HepG2 (cell line): ENCODE measurements around the gene CALU. TPM values are rescaled to one million over a fixed set of nuclear protein-coding genes. Genes with fewer than 3 reads are reported as not detected.

ENCODE experiments used
- ATAC-seq: fragments of 200-7000 bp; cut with Tn5 transposase; 3 replicates; pipeline ENCODE4 v1.9.1; 2020; ENCODE audit warnings: mild to moderate bottlenecking, moderate library complexity
- BruUV-seq: library from RNA; stranded (reverse); fragments of 400-500 nt; replicated peaks from 2 replicates; lab custom pipeline; 2021; lab: Mats Ljungman, UMichigan
- CTCF ChIA-PET: fragments of 300-600 bp; formaldehyde crosslinking; extraction: SDS; loops from one replicate; lab custom pipeline; 2021; ENCODE audit warnings: low total read pairs, inconsistent platforms, low intra/inter-chr PET ratio; lab: Yijun Ruan, JAX
- POLR2A ChIA-PET: fragments of 350-600 bp; sonication (Branson Sonifier 250); formaldehyde crosslinking; loops from one replicate; lab custom pipeline; 2020; ENCODE audit warnings: antibody characterized with exemption, inconsistent platforms; lab: Yijun Ruan, JAX
- DNase-seq: peaks from one replicate; pipeline ENCODE4 v3.0.0-alpha.2; 2015; ENCODE audit warnings: low spot score
- FAIRE-seq: peaks from 3 replicates; lab custom pipeline; 2011; peaks lifted over from hg19 to GRCh38; lab: Jason Lieb, UNC
- H2AFZ ChIP-seq: one replicate; pipeline ENCODE4 v1.6.1; 2011; ENCODE audit warnings: low read length, inconsistent platforms
- H3K27ac ChIP-seq: fragments of 300-600 bp; 3 replicates; pipeline ENCODE4 v1.8.0; 2011; ENCODE audit warnings: mixed run types, mild to moderate bottlenecking, mixed read lengths, low read length, inconsistent platforms; ENCODE audit not compliant: insufficient read depth; ENCODE audit errors: extremely low read length
- H3K27me3 ChIP-seq, 2 experiments: fragments of 200-600 bp in 1 of 2; 2 replicates in 1 of 2; 3 replicates in 1 of 2; pipeline versions ENCODE4 v1.6.0 to v1.8.0; 2011; ENCODE audit warnings: low read length in 2 of 2, mild to moderate bottlenecking in 2 of 2, moderate library complexity in 2 of 2, inconsistent platforms in 1 of 2; ENCODE audit not compliant: insufficient read depth in 2 of 2, control insufficient read depth in 1 of 2
- H3K36me3 ChIP-seq, 2 experiments: fragments of 200-600 bp in 1 of 2; replicated peaks in 1 of 2; 2 replicates in 1 of 2; 3 replicates in 1 of 2; pipeline versions ENCODE4 v1.5.1 to v1.8.0; 2011; ENCODE audit warnings: low read length in 2 of 2, inconsistent platforms in 1 of 2; ENCODE audit not compliant: insufficient read depth in 2 of 2, control insufficient read depth in 1 of 2
- H3K4me1 ChIP-seq: 2 replicates; pipeline ENCODE4 v1.5.1; 2012; ENCODE audit warnings: low read length, inconsistent platforms; ENCODE audit not compliant: insufficient read depth
- H3K4me2 ChIP-seq: 2 replicates; pipeline ENCODE4 v1.6.0; 2011; ENCODE audit warnings: low read depth, low read length, inconsistent platforms
- H3K4me3 ChIP-seq, 3 experiments: fragments of 200-600 bp in 1 of 3; sonication (generic), shearing (Covaris generic) in 1 of 3; replicated peaks in 1 of 3; 2 replicates each; pipeline ENCODE4 v1.5.1; 2011 to 2016; ENCODE audit warnings: low read length in 3 of 3, inconsistent platforms in 2 of 3, low read depth in 2 of 3, mild to moderate bottlenecking in 2 of 3, control low read depth in 1 of 3, mixed read lengths in 1 of 3; ENCODE audit not compliant: insufficient read depth in 1 of 3
- H3K79me2 ChIP-seq: one replicate; pipeline ENCODE4 v1.6.1; 2011; ENCODE audit warnings: low read length, inconsistent platforms; ENCODE audit not compliant: insufficient read depth
- H3K9ac ChIP-seq: 2 replicates; pipeline ENCODE4 v1.6.0; 2011; ENCODE audit warnings: mild to moderate bottlenecking, low read depth, low read length, inconsistent platforms; ENCODE audit not compliant: insufficient read depth
- H3K9me3 ChIP-seq: 2 replicates; pipeline ENCODE4 v1.5.1; 2012; ENCODE audit warnings: mild to moderate bottlenecking, low read length
- H4K20me1 ChIP-seq: 2 replicates; pipeline ENCODE4 v1.6.0; 2011; ENCODE audit warnings: inconsistent platforms, mild to moderate bottlenecking, low read length, moderate library complexity; ENCODE audit not compliant: insufficient read depth
- AKAP8 ChIP-seq: sonication (generic); formaldehyde crosslinking; IDR thresholded peaks from 2 replicates; pipeline ENCODE4 v1.5.1; 2020; ENCODE audit warnings: mild to moderate bottlenecking, missing genetic modification reagents
- ATF3 ChIP-seq: sonication (generic); formaldehyde crosslinking; IDR thresholded peaks from 2 replicates; pipeline ENCODE4 v1.4.0; 2020; ENCODE audit warnings: missing genetic modification reagents
- GATAD1 ChIP-seq: IDR thresholded peaks from 2 replicates; pipeline ENCODE4 v1.6.1; 2016; ENCODE audit warnings: missing genetic modification reagents, missing compliant biosample characterization
- GTF2F1 ChIP-seq: fragments of 150-350 bp; IDR thresholded peaks from 2 replicates; pipeline ENCODE4 v1.6.1; 2014; ENCODE audit warnings: low read length
- HDAC2 ChIP-seq: sonication (generic); formaldehyde crosslinking; IDR thresholded peaks from 2 replicates; pipeline ENCODE4 v1.4.0; 2020; ENCODE audit warnings: missing genetic modification reagents
- HNRNPLL ChIP-seq: fragments of 200-400 bp; formaldehyde crosslinking; IDR thresholded peaks from 2 replicates; pipeline ENCODE4 v1.6.1; 2017; ENCODE audit warnings: mild to moderate bottlenecking, low read depth, low read length; ENCODE audit not compliant: poor library complexity, severe bottlenecking
- KLF11 ChIP-seq: IDR thresholded peaks from 2 replicates; pipeline ENCODE4 v1.6.1; 2016; ENCODE audit warnings: missing compliant biosample characterization
- MED1 ChIP-seq: sonication (generic); formaldehyde crosslinking; IDR thresholded peaks from 2 replicates; pipeline ENCODE4 v1.4.0; 2020; ENCODE audit warnings: missing genetic modification reagents
- PLRG1 ChIP-seq: fragments of 450-650 bp; conservative IDR thresholded peaks from 2 replicates; pipeline ENCODE4 v1.6.1; 2016
- SIN3A ChIP-seq: IDR thresholded peaks from 2 replicates; pipeline ENCODE4 v1.6.1; 2011; ENCODE audit warnings: low read depth, mild to moderate bottlenecking, control low read depth, low read length, borderline replicate concordance
- STAG1 ChIP-seq: sonication (generic); formaldehyde crosslinking; IDR thresholded peaks from 2 replicates; pipeline ENCODE4 v1.4.0; 2020; ENCODE audit warnings: missing genetic modification reagents
- STAT5B ChIP-seq: sonication (generic); formaldehyde crosslinking; IDR thresholded peaks from 2 replicates; pipeline ENCODE4 v1.4.0; 2020; ENCODE audit warnings: missing genetic modification reagents
- ZNF556 ChIP-seq: sonication (generic); formaldehyde crosslinking; IDR thresholded peaks from 2 replicates; pipeline ENCODE4 v1.4.0; 2020; ENCODE audit warnings: mild to moderate bottlenecking, missing genetic modification reagents, borderline replicate concordance
- in situ Hi-C: cut with HindIII; loops from 2 replicates; pipeline ENCODE4 v1.10.0; 2017; ENCODE audit warnings: low pct_unique_long_range_greater_than_20kb; ENCODE audit not compliant: extremely low pct_ligation_motif_present
- intact Hi-C: fragments of 100-400 bp; cut with micrococcal nuclease; formaldehyde crosslinking; loops from one replicate; pipeline ENCODE4 v1.10.0; 2022; ENCODE audit not compliant: unreplicated experiment
- polyA plus RNA-seq, 8 experiments: library from polyadenylated mRNA; depleted of rRNA in 3 of 8; stranded (reverse) in 7 of 8; unstranded in 1 of 8; fragments of >200 nt; fragmentation: Illumina TruSeq in 4 of 8; extraction: Trizol in 4 of 8; gene quantifications; 2 replicates each; pipeline versions ENCODE4 v1.2.1 to v1.2.3, GENCODE V29; 2011 to 2016; ENCODE audit warnings: low read depth in 4 of 8, missing spikeins in 1 of 8, mixed read lengths in 1 of 8; ENCODE audit not compliant: insufficient read depth in 1 of 8
- total RNA-seq, 5 experiments: library from RNA; depleted of rRNA; stranded (reverse); fragments of >200 nt; fragmentation: Illumina TruSeq; extraction: Trizol; gene quantifications; 2 replicates each; pipeline ENCODE4 v1.2.3, GENCODE V29; 2016; ENCODE audit warnings: low read depth in 1 of 5

CALU gene
- total and polyA plus RNA-seq, 2 of the 13 experiments (the other 11 are each of a cell fraction or from before 2014, with no cell fraction given) = 198 to 252 TPM

- Histone ChIP-seq H2AFZ (no peak overlapping the region), H4K20me1 (no peaks in the 10 kb centered on the region), H3K9ac (no peak overlapping the region), H3K79me2 (no peaks in the 10 kb centered on the region), H3K27me3 (peaks cover 0 to 8% of the 10 kb centered on the region in 2 experiments; a peak in 2 of 5 replicates), H3K4me2 (no peak overlapping the region), H3K36me3 (no peaks in the 10 kb centered on the region), H3K27ac (no peak overlapping the region), H3K4me3 (no peak overlapping the region), H3K4me1 (no peaks in the 10 kb centered on the region), H3K9me3 (no peaks in the 10 kb centered on the region)
- DNase-seq = no peak
- no TSS peak for BruUV-seq
- CTCF ChIA-PET = no interaction called here
- ATAC-seq = no peak
- no peak for TF ChIP-seq KLF11 (CRISPR knock-in tag)
- no peak for TF ChIP-seq SIN3A
- no peak for TF ChIP-seq ZNF556 (CRISPR knock-in tag)
- no peak for TF ChIP-seq GTF2F1
- TF ChIP-seq PLRG1 = no peak
- no peak for TF ChIP-seq HDAC2 (CRISPR knock-in tag)
- TF ChIP-seq HNRNPLL = no peak
- TF ChIP-seq STAG1 (CRISPR knock-in tag) = no peak
- TF ChIP-seq STAT5B = no peak
- TF ChIP-seq GATAD1 (CRISPR knock-in tag) = no peak
- no peak for TF ChIP-seq AKAP8
- no peak for TF ChIP-seq ATF3
- no peak for TF ChIP-seq MED1 (CRISPR knock-in tag)
- intact Hi-C loops (no loop called here), in situ Hi-C loops (no loop called here)
- FAIRE-seq = no peak
- POLR2A ChIA-PET = no interaction called here
These were observed 17.8 kb upstream of the CALU start for GRCh38 chr7:128721376-128721775.
